Stimulated activated CD8-positive, alpha-beta memory T cell treated with anti-CD3 and anti-CD28 coated beads, Interleukin-7, amount 100 ng/mL, for 24 hours (primary cell): ENCODE results near the gene TACR1.
"Not testable (repeated sequence)": the region's sequence is repeated elsewhere in the genome, so short reads cannot be mapped to it uniquely, and the experiment has no call there.

Source experiments
- DNase-seq: peaks from one replicate; pipeline ENCODE4 v3.0.0-alpha.2; 2020; ENCODE audit warnings: low read depth

The TACR1 gene

GRCh38 chr2:75146221-75146605 lies 53.1 kb downstream of the TACR1 start:
- DNase-seq = not testable (repeated sequence)

GRCh38 chr2:75142081-75142480 lies 57.2 kb downstream of the TACR1 start:
- DNase-seq = no peak

- no peak for DNase-seq
Measured at GRCh38 chr2:75140288-75140687, 59.0 kb downstream of the TACR1 start.

- DNase-seq = no peak
Measured at GRCh38 chr2:75139171-75139570, 60.1 kb downstream of the TACR1 start.

- no peak for DNase-seq
Measured at GRCh38 chr2:75138528-75138927, 60.8 kb downstream of the TACR1 start.

GRCh38 chr2:75135776-75136400 lies 63.4 kb downstream of the TACR1 start:
- no peak for DNase-seq

GRCh38 chr2:75134860-75135259 lies 64.5 kb downstream of the TACR1 start:
- DNase-seq = no peak

GRCh38 chr2:75133621-75134570 lies 65.4 kb downstream of the TACR1 start:
- no peak for DNase-seq

- DNase-seq = no peak
Measured at GRCh38 chr2:75130171-75130570, 69.1 kb downstream of the TACR1 start.

GRCh38 chr2:75123876-75124275 lies 75.4 kb downstream of the TACR1 start:
- no peak for DNase-seq

GRCh38 chr2:75113231-75113869 lies 86.0 kb downstream of the TACR1 start:
- no peak for DNase-seq

GRCh38 chr2:75108937-75109482 lies 90.3 kb downstream of the TACR1 start:
- DNase-seq = no peak

- no peak for DNase-seq
Measured at GRCh38 chr2:75102011-75102410, 97.3 kb downstream of the TACR1 start.

- no peak for DNase-seq
Measured at GRCh38 chr2:75100801-75101151, 98.5 kb downstream of the TACR1 start.

GRCh38 chr2:75100011-75100800 lies 99.1 kb downstream of the TACR1 start:
- DNase-seq = no peak

GRCh38 chr2:75099521-75099922 lies 99.8 kb downstream of the TACR1 start:
- DNase-seq = no peak

GRCh38 chr2:75098856-75099255 lies 100.5 kb downstream of the TACR1 start:
- no peak for DNase-seq

- DNase-seq = no peak
Measured at GRCh38 chr2:75097831-75098230, 101.5 kb downstream of the TACR1 start.

GRCh38 chr2:75094405-75094804 lies 104.9 kb downstream of the TACR1 start:
- no peak for DNase-seq

- no peak for DNase-seq
Measured at GRCh38 chr2:75090770-75091515, 108.4 kb downstream of the TACR1 start.

GRCh38 chr2:75089471-75089870 lies 109.8 kb downstream of the TACR1 start:
- no peak for DNase-seq
